Muscle layer of colon (tissue), 2 donors: ENCODE measurements around the gene ZNF385C.

Experiments
- H3K27ac ChIP-seq: one replicate; pipeline ENCODE4 v1.7.0; 2013; ENCODE audit warnings: low read depth, mild to moderate bottlenecking, low read length, moderate library complexity
- H3K27me3 ChIP-seq, 2 donors: one replicate each; pipeline ENCODE4 v1.7.0; 2013; ENCODE audit warnings: low read length in 2 of 2, mild to moderate bottlenecking in 2 of 2; ENCODE audit not compliant: insufficient read depth in 2 of 2, control insufficient read depth in 1 of 2
- H3K36me3 ChIP-seq: one replicate; pipeline ENCODE4 v1.7.0; 2013; ENCODE audit warnings: mild to moderate bottlenecking, low read length; ENCODE audit not compliant: insufficient read depth
- H3K4me1 ChIP-seq: one replicate; pipeline ENCODE4 v1.7.0; 2013; ENCODE audit warnings: mild to moderate bottlenecking, low read length; ENCODE audit not compliant: insufficient read depth
- H3K4me3 ChIP-seq, 2 donors: one replicate each; pipeline ENCODE4 v1.7.0; 2013; ENCODE audit warnings: low read length in 2 of 2, low read depth in 1 of 2, mild to moderate bottlenecking in 1 of 2, moderate library complexity in 1 of 2
- H3K9ac ChIP-seq: one replicate; pipeline ENCODE4 v1.7.0; 2013; ENCODE audit warnings: low read length
- H3K9me3 ChIP-seq: one replicate; pipeline ENCODE4 v1.7.0; 2013; ENCODE audit warnings: mild to moderate bottlenecking, low read length
- donor health status: abdominal sarcoma.
- donor health status: Adenocarcinoma of cecum.

The ZNF385C gene

GRCh38 chr17:41985919-41986318, 112.4 kb downstream of the ZNF385C start:
- Histone ChIP-seq H3K36me3 (peaks cover 88% of the 10 kb centered on the region), H3K4me1 (no peaks in the 10 kb centered on the region), H3K9me3 (no peaks in the 10 kb centered on the region), H3K4me3 (no peak overlapping the region), H3K9ac (no peak overlapping the region), H3K27ac (no peak overlapping the region), H3K27me3 (no peaks in the 10 kb centered on the region)

GRCh38 chr17:41984454-41984853, 113.8 kb downstream of the ZNF385C start:
- H3K36me3 ChIP-seq: peaks cover 77% of the 10 kb centered on the region
- H3K27me3 ChIP-seq: no peaks in the 10 kb centered on the region
- no peak overlapping the region for H3K9ac ChIP-seq
- H3K4me1 ChIP-seq: no peaks in the 10 kb centered on the region
- no peak overlapping the region for H3K4me3 ChIP-seq
- H3K27ac ChIP-seq: no peak overlapping the region
- H3K9me3 ChIP-seq: no peaks in the 10 kb centered on the region

GRCh38 chr17:41982026-41982760, 116.1 kb downstream of the ZNF385C start:
- Histone ChIP-seq H3K27ac (no peak overlapping the region), H3K9me3 (no peaks in the 10 kb centered on the region), H3K36me3 (peaks cover 67% of the 10 kb centered on the region), H3K4me1 (no peaks in the 10 kb centered on the region), H3K4me3 (no peak overlapping the region), H3K27me3 (no peaks in the 10 kb centered on the region), H3K9ac (no peak overlapping the region)

- H3K4me3 ChIP-seq: no peak overlapping the region
- H3K9me3 ChIP-seq: no peaks in the 10 kb centered on the region
- H3K27me3 ChIP-seq: no peaks in the 10 kb centered on the region
- peaks cover 62% of the 10 kb centered on the region for H3K36me3 ChIP-seq
- H3K27ac ChIP-seq: no peak overlapping the region
- peaks cover 7% of the 10 kb centered on the region for H3K4me1 ChIP-seq
- H3K9ac ChIP-seq: no peak overlapping the region
Observed at GRCh38 chr17:41977991-41978390, 120.3 kb downstream of the ZNF385C start.

- Histone ChIP-seq H3K36me3 (peaks cover 59% of the 10 kb centered on the region), H3K27ac (no peak overlapping the region), H3K4me3 (no peak overlapping the region), H3K4me1 (peaks cover 7% of the 10 kb centered on the region), H3K9me3 (no peaks in the 10 kb centered on the region), H3K27me3 (no peaks in the 10 kb centered on the region), H3K9ac (no peak overlapping the region)
Observed at GRCh38 chr17:41976142-41976768, 122.0 kb downstream of the ZNF385C start.
